ENCODE data around the gene PLCB1.

The PLCB1 gene

GRCh38 chr20:8671370-8671961 lies 539.4 kb downstream of the PLCB1 start:
- in situ Hi-C loops (cut with MboI; ENCODE audit: low sequenced_read_pairs), result no loop called here

GRCh38 chr20:8673116-8673515 lies 541.0 kb downstream of the PLCB1 start:
- in situ Hi-C loops (cut with MboI; ENCODE audit: low sequenced_read_pairs), result no loop called here

- in situ Hi-C loops (cut with MboI; ENCODE audit: low sequenced_read_pairs), result no loop called here
Observed at GRCh38 chr20:8675896-8676295, 543.8 kb downstream of the PLCB1 start.

- in situ Hi-C loops (cut with MboI; ENCODE audit: low sequenced_read_pairs), result no loop called here
Observed at GRCh38 chr20:8678098-8678776, 546.2 kb downstream of the PLCB1 start.

DNA sequence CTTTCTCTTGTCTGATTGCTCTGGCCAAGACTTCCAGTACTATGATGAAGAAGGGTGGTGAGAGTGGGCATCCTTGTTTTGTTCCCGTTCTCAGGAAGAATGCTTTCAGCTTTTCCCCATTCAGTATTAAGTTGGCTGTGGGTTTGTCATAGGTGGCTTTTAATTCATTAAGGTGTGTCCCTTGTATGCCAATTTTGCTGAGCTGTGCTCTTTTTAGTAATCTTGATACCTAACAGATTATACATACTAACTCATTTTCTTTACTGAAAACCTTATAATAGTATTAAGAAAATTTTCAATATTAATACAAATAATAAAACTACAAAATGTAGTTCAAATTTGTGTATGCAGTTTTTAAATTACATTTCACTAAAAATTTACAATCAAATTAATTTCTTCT lies 557.3 kb downstream of the PLCB1 start:
- in situ Hi-C loops (cut with MboI; ENCODE audit: low sequenced_read_pairs), result no loop called here

GRCh38 chr20:8690074-8690473 lies 558.0 kb downstream of the PLCB1 start:
- in situ Hi-C loops (cut with MboI; ENCODE audit: low sequenced_read_pairs), result no loop called here

GRCh38 chr20:8693709-8694108 lies 561.6 kb downstream of the PLCB1 start:
- in situ Hi-C loops (cut with MboI; ENCODE audit: low sequenced_read_pairs), result no loop called here

DNA sequence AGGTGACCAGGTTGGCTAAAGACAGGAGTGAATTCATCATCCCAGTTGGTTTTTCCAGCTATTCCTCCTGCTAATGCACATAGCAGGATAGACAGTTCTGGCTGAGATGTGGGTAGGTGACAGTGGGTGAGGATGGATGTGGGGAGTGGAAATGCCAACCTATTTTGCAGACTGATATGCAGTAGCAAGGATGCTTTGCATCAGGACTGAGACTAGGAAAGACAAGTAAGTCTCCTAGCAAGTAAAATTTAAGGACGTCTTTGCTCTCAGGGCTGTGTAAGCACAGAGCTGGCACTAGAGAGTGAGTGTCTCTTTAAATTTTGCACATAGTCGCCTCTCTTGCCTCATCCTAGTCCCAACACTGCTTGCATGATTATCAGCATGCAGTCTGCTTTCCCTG lies 568.7 kb downstream of the PLCB1 start:
- in situ Hi-C loops (cut with MboI; ENCODE audit: low sequenced_read_pairs), result loop anchor here (25.0 kb wide), 2 partner anchors 663 to 763 kb away; partner anchors contain the start of gene HAO1

DNA sequence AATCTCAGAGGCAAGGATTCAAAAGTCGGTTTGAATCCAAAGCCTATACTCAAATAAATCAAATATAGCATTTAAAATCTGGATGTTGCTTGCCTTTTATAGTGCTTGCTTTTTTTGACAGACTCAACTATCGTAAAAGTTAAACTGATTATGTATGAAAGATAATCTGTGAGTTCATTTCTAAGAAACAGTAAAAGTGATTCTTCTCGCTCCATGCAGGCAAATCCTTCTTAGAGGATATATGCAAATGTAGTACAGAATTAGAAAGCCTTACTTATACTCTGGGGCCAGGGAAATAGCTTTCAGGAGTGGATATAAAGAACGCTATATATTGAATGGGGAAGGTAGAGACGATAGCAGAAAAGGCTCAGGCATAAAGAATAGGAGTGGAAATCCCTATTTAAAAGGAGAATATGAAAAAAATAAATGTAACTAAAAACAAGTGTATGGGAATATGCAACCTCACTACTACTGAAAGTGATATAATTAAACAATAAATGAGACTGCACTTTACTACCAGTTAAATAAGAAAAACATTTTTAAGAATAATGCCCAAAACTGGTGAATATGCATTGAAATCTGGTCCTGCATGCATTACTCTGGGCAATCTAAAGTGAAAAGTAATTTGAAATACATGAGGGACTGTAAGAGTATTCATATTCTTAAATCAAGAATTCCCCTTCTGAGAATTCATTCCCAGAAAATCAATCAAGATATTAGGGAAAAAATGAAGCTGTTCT lies 575.1 kb downstream of the PLCB1 start:
- in situ Hi-C loops (cut with MboI; ENCODE audit: low sequenced_read_pairs), result loop anchor here (25.0 kb wide), 2 partner anchors 670 to 770 kb away; partner anchors contain the start of gene HAO1

- in situ Hi-C loops (cut with MboI; ENCODE audit: low sequenced_read_pairs), result loop anchor here (25.0 kb wide), 2 partner anchors 672 to 772 kb away; partner anchors contain the start of gene HAO1
Observed at GRCh38 chr20:8709627-8710026, 577.6 kb downstream of the PLCB1 start.

DNA sequence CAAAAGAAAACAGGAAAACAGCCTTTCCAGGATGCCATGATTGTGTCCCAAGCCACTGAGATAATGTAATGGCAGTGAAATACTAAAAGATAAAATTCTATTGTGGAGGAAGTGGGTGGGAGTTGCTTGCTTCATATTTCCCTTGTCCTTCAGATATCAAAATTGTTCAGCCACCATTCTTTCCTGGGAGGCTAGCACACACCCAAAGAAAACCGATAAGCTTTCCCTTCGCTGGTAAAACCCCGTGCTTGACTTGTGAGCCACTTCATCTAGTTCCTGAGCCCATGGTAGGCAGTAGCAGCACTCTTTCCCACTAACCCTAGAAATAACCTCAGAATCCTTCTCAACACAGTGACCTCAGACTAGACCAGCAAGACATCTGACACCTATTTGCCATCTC lies 579.4 kb downstream of the PLCB1 start:
- in situ Hi-C loops (cut with MboI; ENCODE audit: low sequenced_read_pairs), result loop anchor here (25.0 kb wide), 2 partner anchors 674 to 774 kb away; partner anchors contain the start of gene HAO1

GRCh38 chr20:8714206-8714605 lies 582.1 kb downstream of the PLCB1 start:
- in situ Hi-C loops (cut with MboI; ENCODE audit: low sequenced_read_pairs), result loop anchor here (25.0 kb wide), 2 partner anchors 677 to 777 kb away; partner anchors contain the start of gene HAO1

DNA sequence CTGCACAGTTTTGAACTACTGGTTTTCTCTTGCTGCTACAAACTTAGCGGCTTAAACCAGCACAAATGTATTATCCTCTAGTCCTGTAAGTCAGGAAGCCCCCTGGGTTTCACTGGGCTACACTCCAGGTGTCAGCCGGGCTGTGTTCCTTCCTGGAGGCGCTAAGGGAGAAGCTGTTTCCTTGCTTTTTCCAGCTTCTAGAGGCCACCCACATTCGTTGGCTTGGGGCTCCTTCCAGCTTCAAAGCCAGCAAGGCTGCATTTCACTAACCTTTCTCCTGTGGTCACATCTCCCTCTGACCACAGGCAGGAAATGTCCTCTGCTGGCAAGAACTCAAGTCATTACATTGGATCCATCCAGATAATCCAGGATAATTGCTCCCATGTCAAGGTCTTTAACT lies 586.2 kb downstream of the PLCB1 start:
- in situ Hi-C loops (cut with MboI; ENCODE audit: low sequenced_read_pairs), result loop anchor here (25.0 kb wide), 2 partner anchors 681 to 781 kb away; partner anchors contain the start of gene HAO1

DNA sequence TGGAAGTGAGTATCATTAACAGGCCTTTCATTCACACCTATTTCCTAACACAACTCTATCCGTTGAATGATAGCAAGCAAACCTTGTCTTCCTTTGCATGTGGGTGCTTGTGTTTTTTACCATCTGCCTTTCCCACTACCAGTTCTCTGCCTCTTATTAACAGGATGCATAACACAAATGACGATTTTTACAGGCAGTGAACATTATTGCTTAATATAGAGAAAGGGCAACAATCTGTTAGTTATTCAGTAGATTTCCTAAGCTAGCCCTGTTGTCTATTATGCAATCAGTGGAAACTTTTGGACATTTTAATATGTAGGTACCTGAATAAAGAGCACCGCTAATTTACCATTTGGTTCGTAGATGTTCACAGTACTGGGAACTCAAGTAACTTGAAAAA lies 588.0 kb downstream of the PLCB1 start:
- in situ Hi-C loops (cut with MboI; ENCODE audit: low sequenced_read_pairs), result loop anchor here (25.0 kb wide), 2 partner anchors 683 to 783 kb away; partner anchors contain the start of gene HAO1

DNA sequence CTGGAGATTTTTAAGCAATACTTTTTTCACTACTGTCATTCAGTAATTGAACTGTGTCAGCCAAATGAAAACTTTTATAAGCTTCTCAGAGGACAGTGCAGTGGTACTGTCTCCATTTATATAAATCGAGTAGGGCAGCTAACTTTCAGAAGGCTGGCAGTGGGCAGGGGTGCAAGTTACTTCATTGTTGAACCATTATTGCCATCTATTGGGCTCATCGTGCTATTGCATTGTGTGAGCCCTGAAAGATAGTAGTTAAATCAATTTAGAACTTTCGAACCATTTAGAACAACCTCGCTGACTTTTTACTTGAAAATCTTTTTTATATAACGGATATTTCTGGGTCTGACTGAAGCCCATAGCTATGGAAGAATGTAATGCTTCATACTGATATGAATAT lies 589.0 kb downstream of the PLCB1 start:
- in situ Hi-C loops (cut with MboI; ENCODE audit: low sequenced_read_pairs), result loop anchor here (25.0 kb wide), 2 partner anchors 684 to 784 kb away; partner anchors contain the start of gene HAO1

DNA sequence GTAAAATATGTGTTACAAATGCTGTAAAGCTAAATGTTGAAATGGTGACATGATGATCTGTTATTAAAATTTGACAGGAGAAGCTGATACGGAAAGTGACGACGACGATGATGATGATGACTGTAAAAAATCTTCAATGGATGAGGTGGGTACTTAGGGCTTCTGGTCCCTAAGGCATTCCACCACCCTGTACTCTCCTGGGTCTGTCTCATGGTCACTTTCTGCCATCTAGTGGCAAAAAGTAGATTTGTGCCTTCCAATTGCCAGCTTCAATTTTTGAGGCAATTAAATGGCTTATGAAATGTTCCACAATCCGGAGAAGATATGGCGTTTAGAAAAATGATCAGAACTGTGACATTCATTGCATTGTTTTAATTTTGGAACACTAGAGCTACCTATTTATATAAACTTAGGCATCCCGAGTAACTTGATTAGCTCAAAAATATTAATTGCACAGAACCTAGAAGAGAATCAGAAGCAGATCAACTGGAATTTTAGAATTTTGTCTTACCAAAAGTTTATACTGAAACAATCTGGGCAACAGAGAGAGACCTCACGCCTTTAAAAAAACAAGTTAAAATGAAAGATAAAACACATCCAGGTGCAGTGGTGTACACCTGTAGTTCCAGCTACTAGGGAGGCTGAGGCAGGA lies 590.3 kb downstream of the PLCB1 start:
- in situ Hi-C loops (cut with MboI; ENCODE audit: low sequenced_read_pairs), result loop anchor here (25.0 kb wide), 2 partner anchors 685 to 785 kb away; partner anchors contain the start of gene HAO1

DNA sequence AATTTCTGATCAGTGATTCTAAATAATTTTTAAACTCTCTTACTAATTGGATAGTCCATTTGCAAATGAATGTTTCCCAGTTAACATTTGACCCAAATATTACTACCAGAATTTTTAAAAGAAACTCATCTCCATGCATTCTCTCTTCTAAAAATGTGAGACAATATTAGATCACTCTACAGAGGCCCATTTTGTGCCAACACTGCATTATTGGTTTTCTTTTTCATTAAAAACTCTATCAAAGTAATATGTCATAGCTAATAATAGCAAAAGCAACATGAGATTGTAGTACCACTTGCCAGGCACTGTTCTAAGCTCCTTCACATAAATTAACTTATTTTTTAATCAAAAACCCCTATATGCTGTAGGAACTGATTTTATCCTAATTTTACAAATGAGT lies 591.2 kb downstream of the PLCB1 start:
- in situ Hi-C loops (cut with MboI; ENCODE audit: low sequenced_read_pairs), result loop anchor here (25.0 kb wide), 2 partner anchors 686 to 786 kb away; partner anchors contain the start of gene HAO1

DNA sequence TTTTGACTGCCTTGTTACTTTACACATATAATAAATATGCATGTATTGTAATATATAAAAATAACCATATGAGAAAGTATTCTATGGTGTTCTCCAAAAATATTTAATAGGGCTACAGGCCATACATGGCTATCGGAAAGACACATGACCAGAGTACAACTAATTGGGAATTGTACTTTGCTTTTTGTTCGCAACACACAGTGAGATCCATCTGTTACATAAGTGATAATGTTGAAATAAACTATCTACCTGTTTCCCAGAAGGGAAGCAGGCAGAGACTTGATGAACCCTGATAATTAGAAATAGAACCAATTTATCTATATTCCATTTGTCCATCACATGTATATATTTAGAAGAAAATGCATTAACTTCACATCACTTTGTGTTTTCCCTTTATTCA lies 592.8 kb downstream of the PLCB1 start:
- in situ Hi-C loops (cut with MboI; ENCODE audit: low sequenced_read_pairs), result loop anchor here (25.0 kb wide), 2 partner anchors 688 to 788 kb away; partner anchors contain the start of gene HAO1

- in situ Hi-C loops (cut with MboI; ENCODE audit: low sequenced_read_pairs), result no loop called here
Observed at GRCh38 chr20:8726460-8726859, 594.4 kb downstream of the PLCB1 start.

DNA sequence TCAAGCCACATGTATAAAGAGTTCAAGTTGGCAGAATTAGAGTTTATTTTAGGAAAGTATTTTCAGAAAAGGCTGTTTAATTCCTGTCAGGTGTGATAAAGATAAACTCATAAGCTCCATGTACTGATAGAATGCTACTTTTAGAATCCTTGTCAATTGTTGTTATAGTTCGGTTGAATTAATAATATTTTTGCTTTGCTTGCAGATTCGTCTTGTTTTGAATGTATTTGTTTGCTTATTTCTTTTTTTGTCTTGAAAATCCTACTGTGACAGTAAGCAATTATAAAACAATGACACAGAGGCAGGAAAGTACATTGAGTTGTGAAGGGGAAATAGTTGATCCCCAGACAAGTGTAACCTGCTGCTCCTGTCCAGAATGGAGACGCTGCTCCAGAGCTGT lies 602.9 kb downstream of the PLCB1 start:
- in situ Hi-C loops (cut with MboI; ENCODE audit: low sequenced_read_pairs), result no loop called here

- in situ Hi-C loops (cut with MboI; ENCODE audit: low sequenced_read_pairs), result no loop called here
Observed at GRCh38 chr20:8735674-8736073, 603.6 kb downstream of the PLCB1 start.
